GM19455 (cell line): ENCODE results near the gene HLTF.
A peak's percentile ranks its signal among the peaks of the same experiment; 100 is the strongest.
"Not testable (repeated sequence)": the region's sequence is repeated elsewhere in the genome, so short reads cannot be mapped to it uniquely, and the experiment has no call there.

Experiments
- ATAC-seq: cut with Tn5 transposase; IDR thresholded peaks from one replicate; pipeline ENCODE4 v1.9.1; 2021; ENCODE audit not compliant: unreplicated experiment

Gene HLTF, protein sequence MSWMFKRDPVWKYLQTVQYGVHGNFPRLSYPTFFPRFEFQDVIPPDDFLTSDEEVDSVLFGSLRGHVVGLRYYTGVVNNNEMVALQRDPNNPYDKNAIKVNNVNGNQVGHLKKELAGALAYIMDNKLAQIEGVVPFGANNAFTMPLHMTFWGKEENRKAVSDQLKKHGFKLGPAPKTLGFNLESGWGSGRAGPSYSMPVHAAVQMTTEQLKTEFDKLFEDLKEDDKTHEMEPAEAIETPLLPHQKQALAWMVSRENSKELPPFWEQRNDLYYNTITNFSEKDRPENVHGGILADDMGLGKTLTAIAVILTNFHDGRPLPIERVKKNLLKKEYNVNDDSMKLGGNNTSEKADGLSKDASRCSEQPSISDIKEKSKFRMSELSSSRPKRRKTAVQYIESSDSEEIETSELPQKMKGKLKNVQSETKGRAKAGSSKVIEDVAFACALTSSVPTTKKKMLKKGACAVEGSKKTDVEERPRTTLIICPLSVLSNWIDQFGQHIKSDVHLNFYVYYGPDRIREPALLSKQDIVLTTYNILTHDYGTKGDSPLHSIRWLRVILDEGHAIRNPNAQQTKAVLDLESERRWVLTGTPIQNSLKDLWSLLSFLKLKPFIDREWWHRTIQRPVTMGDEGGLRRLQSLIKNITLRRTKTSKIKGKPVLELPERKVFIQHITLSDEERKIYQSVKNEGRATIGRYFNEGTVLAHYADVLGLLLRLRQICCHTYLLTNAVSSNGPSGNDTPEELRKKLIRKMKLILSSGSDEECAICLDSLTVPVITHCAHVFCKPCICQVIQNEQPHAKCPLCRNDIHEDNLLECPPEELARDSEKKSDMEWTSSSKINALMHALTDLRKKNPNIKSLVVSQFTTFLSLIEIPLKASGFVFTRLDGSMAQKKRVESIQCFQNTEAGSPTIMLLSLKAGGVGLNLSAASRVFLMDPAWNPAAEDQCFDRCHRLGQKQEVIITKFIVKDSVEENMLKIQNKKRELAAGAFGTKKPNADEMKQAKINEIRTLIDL

DNA sequence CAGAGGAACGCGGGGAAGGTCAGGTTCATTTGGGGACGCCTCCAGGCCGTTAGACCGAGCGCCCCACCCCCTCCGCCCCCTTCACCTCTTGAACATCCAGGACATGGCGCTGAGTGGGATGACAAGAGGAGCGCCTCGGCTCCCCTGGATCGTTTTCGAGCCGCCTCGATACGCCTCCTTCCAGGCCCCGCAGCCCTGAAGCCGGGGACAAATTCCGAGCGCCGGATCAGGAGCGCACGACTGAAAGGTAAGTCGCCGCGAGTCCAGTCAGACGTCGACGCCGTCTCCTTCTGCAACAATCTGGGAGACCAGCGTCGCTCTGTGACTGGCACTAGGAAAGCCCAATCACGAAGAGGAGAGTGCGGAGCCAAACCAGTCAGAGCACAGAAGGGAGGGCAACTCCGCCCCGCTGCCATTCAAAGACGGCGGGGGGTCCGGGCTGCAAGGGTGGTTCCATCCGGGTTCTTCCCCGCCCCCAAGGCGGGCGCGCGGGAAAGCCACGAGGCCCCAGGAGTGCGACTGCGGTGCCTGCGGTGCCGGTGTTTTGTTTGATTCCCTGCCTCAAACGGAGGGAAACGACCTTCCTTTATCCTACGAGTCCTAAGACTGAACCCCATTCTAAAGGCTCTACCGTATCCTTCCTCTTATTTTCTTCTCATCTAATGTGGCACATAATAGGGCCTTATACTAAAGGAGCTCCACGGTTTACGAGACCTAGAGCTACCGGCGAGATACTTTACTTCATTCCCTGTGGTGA is at the start of gene HLTF:
TSS of gene HLTF (minus strand) at position 302 of the 757 bp plus-strand sequence. CDS start at position 105, 197 bp downstream.
- peak; percentile 99 for ATAC-seq

DNA sequence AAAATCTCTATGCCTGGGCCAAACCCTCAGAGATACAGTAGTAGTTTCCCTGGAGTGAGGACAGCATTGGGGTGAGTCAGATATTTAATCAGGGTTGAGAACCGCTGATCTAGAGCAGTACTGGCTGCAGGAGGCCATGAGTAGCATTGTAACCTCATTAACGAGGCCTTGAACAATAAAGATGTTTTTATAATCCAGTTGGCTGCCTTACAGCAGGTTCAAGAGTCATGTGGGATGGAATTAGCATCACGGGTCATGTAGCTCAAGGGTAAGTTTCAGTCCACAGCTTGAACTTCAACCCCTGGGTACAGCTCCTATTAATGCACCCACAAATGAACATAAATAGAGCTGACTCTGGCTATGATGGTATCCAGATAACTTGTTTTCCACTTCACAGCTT is 48.2 kb upstream of the HLTF start:
- no peak for ATAC-seq

DNA sequence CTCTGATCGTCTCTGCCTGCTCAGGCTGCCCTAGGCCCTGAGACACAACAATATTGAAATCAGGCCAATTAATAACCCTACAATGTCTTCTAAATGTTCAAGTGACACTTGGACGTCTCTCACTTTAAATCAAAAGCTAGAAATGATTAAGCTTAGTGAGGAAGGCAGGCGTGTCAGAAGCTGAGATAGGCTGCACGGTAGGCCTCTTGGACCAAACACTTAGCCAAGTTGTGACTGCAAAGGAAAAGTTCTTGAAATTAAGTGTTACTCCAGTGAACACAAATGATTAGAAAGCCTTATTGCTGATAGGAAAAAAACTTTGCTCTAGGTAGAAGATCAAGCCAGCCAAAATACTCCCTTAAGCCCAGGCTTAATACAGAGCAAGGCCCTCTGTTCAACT is 45.3 kb upstream of the HLTF start:
- ATAC-seq: no peak

DNA sequence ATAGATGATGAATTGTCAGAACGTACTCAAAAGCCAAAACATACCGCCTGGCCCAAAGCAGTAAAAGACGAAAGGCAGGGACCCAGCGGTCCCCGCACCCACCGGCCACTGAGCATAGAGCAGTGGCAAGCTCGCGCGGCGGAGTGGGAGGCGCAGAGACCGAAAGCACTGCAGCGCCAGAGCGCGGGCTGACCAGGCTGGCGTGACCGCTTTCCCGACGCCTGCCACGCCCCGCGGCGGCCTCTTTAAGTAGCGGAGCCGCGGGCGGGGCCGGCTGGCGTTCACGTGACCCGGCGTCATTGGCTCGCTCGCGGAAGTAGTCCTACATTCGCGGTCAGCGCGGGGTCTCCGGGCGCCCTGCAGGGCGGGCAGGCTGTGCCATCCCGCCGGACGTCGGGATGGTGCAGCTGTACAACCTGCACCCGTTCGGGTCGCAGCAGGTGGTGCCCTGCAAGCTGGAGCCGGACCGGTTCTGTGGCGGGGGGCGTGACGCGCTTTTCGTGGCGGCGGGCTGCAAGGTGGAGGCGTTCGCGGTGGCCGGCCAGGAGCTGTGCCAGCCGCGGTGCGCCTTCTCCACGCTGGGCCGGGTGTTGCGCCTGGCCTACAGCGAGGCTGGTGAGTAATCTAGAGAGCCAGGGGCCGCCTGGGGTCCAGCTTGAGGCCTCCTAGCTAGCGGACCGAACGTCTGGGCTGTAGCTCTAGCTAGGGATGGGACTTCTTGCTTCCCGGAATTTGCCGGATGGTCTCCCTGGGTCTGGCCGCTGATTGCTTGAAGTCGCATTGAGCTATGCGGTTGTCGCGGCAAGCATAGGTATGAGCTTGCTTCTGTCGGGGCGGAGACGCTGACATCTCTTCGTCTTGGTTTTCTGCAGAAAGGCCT is 43.2 kb upstream of the HLTF start, which contains the start of gene HPS3:
TSS of gene HPS3 (plus strand) at position 313 of the 880 bp plus-strand sequence. CDS start at position 399, 86 bp downstream.
- peak; percentile 96 for ATAC-seq

DNA sequence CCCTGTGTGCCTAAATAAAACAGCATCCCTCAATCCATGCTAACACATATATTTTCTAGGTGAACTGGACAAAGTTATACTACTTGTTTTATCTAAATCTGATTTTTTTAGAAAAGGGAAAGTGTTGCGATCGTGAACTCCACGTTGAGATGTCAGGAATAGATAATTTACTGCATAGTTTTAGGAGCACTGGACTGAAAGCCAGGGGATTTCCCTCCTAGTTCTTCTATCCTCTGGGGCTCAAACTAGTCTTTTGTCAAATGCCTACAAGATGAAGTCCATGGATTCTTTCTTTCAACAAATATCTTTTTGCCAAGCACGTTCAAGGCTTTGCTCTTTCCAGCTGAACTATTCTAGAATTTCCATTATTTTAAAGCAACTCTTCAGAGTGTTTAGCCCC is 42.5 kb upstream of the HLTF start:
- ATAC-seq: no peak

DNA sequence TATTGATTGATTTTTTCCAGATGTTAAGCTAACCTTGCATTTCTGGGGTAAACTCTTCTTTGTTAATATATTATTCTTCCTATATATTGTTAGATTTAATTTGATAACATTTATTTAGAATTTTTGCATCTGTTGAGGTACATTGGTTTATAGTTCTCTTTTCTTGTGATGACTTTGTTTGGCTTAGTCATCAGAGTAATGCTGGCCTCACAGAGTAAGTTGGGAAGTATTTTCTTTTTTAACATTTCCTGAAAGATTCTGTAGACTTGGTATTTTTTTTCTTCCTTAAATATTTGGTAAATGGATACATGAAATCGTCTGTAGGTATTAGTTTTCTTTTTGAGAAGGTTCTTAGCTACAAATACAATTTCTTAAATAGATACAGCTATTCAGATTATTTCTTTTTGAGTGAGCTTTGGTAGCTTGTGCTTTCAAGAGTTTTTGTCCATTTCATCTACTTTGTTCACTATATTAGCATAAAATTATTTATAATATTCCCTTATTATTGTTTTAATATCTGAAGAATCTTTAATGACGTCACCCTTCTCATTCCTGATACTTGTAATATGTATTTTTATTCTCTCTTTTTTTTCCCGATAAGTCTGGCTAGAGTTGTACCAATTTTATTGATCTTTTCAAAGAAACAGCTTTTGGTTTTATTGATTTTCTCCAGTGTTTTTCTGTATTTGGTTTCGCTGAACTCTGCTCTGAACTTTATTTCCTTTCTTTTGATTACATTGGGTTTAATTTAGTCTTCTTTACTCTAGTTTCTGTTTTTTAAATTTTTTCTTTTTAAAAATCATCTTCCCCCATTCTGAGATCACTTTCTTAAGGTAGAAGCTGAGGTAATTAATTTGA is 36.6 kb upstream of the HLTF start:
- ATAC-seq: no peak

DNA sequence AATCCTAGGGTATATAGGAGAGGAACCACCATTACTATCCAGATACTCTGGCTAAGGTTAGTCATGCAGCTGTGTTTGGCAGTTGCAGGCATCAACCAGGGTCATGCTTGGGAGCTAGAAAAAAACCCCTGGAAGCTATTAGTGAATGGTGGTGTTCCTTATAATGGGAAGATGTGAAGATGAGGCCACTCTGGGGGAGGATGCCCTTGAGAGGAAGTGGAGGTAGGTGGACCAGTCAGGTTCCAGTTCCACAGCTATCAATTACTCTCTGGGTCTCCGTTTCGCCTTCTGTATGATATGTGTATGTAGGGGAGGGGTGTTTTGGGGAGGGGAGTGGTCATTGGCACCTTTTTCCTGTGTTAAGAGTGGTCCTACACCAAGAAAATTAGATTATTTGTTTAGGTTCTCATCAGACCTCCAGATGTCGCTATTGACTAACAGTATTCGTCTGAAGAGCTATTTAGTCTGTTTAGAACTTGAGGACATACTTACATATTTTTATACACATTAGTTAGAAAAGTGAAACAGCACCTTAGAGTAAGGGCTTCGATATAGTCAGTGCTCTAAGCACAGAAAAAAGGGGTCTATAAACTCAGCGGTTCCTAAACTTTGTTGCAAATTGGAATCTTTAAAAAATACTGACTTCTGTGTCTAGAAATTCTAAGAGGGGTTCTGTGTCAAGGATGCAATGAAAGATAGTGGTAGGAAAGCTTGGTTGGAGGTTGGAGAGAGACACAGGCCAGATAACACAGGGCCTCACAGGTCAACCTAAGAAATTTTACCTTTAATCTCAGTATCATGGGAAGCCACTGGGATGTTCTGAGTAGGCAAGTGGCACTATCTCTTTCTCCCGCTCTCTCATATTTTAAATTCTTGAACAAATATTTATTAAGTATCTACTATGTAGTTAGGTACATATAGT is 34.0 kb upstream of the HLTF start:
- ATAC-seq: peak; percentile 75

DNA sequence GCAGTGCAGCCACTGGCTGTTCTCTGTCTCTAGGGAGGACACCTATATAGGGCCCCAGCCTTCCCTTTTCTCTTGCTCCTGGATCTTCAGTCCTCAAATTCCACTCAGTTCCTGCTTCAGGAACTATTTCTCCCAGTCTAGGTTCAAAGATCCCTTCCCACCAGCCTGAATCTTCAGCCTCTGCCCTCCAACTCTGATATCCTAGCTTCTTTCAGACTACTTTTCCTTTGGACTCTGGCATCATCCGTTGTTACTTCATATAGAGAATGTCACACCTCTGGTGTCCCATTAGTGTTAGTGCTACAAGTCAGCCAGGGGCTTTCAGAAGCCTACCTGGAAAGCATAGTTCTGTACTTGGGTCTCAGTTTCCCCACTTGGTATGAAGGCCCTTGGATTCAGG is 33.1 kb upstream of the HLTF start:
- ATAC-seq: no peak

DNA sequence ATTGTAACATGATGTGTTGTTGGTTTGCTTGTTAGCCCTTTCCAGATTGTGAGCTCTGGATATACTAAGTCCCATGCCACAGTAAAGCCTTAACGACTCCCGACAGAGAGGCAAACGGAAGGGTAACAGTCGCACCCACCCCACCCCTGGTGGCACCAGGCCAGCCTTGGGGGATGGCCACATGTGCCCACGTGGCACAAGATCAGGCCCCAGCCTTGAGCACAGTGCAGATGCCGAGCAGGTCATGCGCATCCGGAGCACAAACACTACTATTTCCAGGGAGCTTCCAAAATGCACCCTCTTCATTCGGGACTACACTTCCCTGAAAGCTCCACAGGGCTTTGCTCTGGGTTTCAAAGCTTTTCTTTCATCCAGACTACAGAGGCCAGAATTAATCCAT is 32.4 kb upstream of the HLTF start:
- no peak for ATAC-seq

DNA sequence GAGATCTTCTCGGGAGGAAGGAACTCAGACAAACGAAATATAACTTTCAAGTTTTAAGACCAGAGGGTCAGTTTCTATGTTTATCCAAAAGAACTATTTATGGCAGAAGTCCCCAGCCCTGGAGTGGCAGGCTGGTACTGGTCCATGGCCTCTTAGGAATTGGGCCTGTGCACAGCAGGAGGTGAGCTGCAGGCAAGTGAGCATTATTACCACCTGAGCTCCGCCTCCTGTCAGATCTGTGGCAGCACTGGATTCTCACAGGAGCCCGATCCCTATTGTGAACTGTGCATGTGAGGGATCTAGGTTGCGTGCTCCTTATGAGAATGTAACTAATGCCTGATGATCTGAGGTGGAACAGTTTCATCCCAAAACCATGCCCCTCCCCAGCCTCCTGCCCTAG is 28.8 kb upstream of the HLTF start:
- ATAC-seq: no peak

DNA sequence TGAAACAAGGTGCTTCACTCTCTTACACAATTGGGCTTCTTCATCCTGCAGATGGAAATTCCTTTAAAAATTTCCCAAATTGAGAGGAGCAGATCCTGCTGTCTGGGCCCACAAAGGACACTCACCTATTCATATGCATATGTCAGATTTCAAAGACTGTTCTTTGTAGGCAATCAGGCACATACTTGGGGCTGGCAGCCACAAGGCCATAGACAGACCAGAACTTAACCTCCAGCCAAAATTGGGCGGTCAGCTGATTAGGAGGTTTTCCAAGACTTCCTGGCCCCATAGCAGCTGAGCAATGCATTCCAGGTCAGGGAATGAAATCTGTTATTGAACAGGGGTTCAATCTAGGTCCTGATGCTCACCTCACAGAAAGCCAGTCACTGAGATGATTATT is 28.1 kb upstream of the HLTF start:
- no peak for ATAC-seq

DNA sequence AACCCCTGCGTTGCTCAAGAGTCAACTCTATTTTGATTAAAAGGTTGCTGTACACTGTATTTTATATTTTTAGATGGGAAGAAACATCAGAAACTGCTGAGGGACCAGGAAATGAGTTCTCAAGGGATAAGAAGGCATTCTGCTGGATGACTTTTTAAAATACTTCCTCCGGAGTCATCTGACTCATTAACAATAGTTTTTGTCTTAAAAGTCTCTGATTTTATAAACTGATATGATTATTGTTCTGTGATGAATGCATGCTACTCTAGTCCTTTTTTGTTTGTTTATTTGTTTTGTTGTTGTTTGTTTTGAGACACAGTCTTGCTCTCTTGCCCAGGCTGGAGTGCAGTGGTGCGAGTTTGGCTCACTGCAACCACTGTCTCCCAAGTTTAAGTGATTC is 18.2 kb upstream of the HLTF start:
- no peak for ATAC-seq

DNA sequence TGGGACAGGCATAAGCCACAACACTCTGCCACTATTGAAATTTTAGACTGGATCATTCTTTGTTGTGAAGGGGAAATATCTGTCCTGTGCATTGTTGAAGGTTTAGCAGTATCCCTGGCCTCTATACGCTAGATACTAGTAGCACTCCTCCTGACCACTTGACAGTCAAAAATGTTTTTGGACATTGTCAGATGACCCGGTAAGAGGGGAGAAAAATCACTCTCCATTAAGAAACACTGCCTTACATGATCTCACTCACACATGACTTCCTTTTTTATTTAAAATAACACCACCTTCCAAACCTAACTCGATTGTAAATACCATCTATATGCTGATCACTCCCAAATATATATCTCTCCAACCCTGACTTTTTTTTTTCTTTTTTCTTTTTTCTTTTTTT is 15.3 kb upstream of the HLTF start:
- ATAC-seq: no peak

DNA sequence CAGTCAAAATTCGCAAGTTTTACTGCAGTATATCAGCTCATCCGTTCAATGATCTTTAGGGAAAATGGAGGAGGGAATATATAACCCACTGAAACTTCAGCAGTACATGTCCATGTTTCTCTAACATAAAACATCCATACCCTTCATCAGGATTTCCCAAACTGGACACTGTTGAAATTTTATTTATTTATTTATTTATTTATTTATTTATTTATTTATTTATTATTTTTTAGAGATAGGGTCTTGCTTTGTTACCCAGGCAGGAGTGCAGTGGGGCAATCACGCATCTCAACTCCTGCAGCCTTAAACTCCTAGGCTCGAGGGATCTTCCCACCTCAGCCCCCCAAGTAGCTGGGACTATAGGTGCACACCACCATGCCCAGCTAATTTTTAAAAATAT is 14.8 kb upstream of the HLTF start:
- no peak for ATAC-seq

DNA sequence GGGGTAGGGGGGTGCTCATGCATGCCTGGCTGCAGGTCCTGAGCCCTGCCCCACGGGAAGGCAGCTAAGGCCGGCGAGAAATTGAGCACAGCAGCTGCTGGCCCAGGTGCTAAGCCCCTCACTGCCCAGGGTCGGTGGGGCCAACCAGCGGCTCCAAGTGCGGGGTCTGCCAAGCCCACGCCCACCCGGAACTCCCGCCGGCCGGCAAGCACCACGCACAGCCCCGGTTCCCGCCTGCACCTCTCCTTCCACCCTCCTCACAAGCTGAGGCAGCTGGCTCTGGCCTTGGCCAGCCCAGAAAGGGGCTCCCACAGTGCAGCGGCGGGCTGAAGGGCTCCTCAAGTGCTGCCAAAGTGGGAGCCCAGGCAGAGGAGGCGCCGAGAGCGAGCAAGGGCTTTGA is 11.7 kb upstream of the HLTF start:
- ATAC-seq: not testable (repeated sequence)

DNA sequence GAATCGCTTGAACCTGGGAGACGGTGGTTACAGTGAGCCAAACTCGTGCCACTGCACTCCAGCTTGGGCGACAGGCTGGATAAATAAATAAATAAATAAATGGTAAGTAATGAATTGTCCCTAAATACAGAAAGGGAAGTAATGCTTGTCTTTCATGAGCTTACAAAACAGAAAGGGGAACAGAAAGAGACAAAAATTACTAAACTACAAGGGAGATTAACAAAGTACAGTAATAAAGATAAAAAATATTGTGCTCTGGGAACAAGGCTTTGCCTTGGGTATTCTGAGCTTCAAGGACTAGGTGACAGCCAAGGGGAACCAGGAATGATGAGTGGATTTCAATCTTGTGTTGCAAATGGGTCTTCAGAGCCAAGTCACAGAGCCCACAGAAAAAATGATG is 9.2 kb upstream of the HLTF start:
- ATAC-seq: peak; percentile 80

DNA sequence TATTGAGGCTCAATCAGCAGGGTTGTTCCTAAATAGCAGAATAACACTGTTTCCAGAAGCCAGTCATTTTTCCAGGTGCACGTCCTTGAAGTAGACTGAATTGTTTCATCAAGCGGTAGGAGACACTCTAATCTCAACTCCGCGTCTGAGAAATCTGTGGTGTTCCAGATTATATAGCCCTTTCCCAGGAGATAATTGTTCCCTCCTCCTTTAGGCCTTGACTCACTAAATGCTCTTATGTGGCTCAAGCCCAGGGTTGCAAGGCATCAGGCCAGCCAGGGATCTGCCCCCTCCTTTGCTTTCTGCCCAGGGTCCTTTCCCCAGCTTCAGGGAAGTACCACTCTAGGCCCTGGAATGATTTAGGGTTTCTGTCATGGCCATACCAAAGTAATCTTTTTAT is 5.7 kb upstream of the HLTF start:
- ATAC-seq: no peak

DNA sequence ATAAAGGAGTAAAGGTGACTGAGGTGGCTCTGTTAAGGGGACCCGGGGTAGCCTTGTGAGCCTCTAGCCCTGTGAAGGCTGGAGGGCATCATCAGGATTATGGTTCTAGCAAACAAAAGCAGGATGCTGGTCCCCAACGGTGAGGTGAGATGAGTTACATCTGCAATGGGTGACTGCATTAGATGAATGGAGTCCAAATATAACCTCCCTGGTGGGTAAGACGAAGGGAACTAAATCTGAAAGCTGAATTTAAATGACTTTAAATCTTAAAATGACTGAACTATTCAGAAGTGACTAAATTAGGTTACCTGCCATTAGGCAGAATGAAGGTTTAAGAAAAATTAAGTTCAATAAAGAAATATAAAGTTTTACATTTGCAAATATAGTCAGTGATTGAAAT is 4.6 kb upstream of the HLTF start:
- no peak for ATAC-seq
